Urinary bladder (tissue), 4 donors: Measurements from ENCODE around the gene MYO5B. TPM values are rescaled to one million over a fixed set of nuclear protein-coding genes. Genes with fewer than 3 reads are reported as not detected.

Experiments
- DNase-seq: peaks from one replicate; pipeline ENCODE4 v3.0.0-alpha.2; 2015; ENCODE audit errors: extremely low spot score
- H3K27ac ChIP-seq: one replicate; pipeline ENCODE4 v1.5.1; 2013; ENCODE audit warnings: low read depth, mild to moderate bottlenecking, moderate library complexity
- H3K36me3 ChIP-seq: one replicate; pipeline ENCODE4 v1.6.1; 2013; ENCODE audit warnings: mild to moderate bottlenecking, moderate library complexity; ENCODE audit not compliant: insufficient read depth
- H3K4me1 ChIP-seq: one replicate; pipeline ENCODE4 v1.6.1; 2013; ENCODE audit warnings: mild to moderate bottlenecking, moderate library complexity; ENCODE audit not compliant: insufficient read depth
- H3K4me3 ChIP-seq: one replicate; pipeline ENCODE4 v1.5.1; 2013; ENCODE audit warnings: low read depth, low read length
- WGBS: extraction: QIAGEN DNeasy Blood & Tissue Kit; methylation state at CpG from one replicate; pipeline ENCODE4 v1.1.7; 2013; 5-methylcytosine and 5-hydroxymethylcytosine counted together
- polyA plus RNA-seq: library from polyadenylated mRNA; stranded (reverse); fragments of 200-250 nt; gene quantifications from one replicate; pipeline ENCODE4 v1.2.3, GENCODE V29; 2013
- total RNA-seq: library from RNA; depleted of rRNA; stranded (reverse); fragments of >200 nt; gene quantifications from one replicate; pipeline ENCODE4 v1.2.3, GENCODE V29; 2014
- donor health status: healthy with polysubstance abuse.
- donor health status: healthy.

MYO5B gene
- total and polyA plus RNA-seq, 2 donors = 2.7 to 8.8 TPM

- Histone ChIP-seq H3K27ac (no peak overlapping the region), H3K4me3 (no peak overlapping the region), H3K4me1 (no peaks in the 10 kb centered on the region), H3K36me3 (no peaks in the 10 kb centered on the region)
- DNase-seq = peak; percentile 6
- WGBS = 55% methylated on average over 4 of the region's 4 CpGs
These were observed 183.0 kb downstream of the MYO5B start for GRCh38 chr18:50011813-50012435.

- DNase-seq = no peak
- no peaks in the 10 kb centered on the region for H3K4me1 ChIP-seq
- 94% methylated on average over 3 of the region's 3 CpGs for WGBS
- H3K36me3 ChIP-seq = no peaks in the 10 kb centered on the region
- no peak overlapping the region for H3K4me3 ChIP-seq
- no peak overlapping the region for H3K27ac ChIP-seq
These were observed 185.1 kb downstream of the MYO5B start for GRCh38 chr18:50009773-50010335.

- no peaks in the 10 kb centered on the region for H3K4me1 ChIP-seq
- H3K36me3 ChIP-seq = no peaks in the 10 kb centered on the region
- DNase-seq = no peak
- H3K4me3 ChIP-seq = no peak overlapping the region
- WGBS = 70% methylated on average over 3 of the region's 3 CpGs
- no peak overlapping the region for H3K27ac ChIP-seq
These were observed 186.6 kb downstream of the MYO5B start for GRCh38 chr18:50008306-50008705.

GRCh38 chr18:50006470-50007046 lies 188.4 kb downstream of the MYO5B start:
- H3K36me3 ChIP-seq = no peaks in the 10 kb centered on the region
- 82% methylated on average over 2 of the region's 2 CpGs for WGBS
- no peak overlapping the region for H3K4me3 ChIP-seq
- no peak for DNase-seq
- no peak overlapping the region for H3K27ac ChIP-seq
- H3K4me1 ChIP-seq = no peaks in the 10 kb centered on the region

- no peak for DNase-seq
- H3K27ac ChIP-seq = no peak overlapping the region
- H3K4me1 ChIP-seq = no peaks in the 10 kb centered on the region
- no peaks in the 10 kb centered on the region for H3K36me3 ChIP-seq
- H3K4me3 ChIP-seq = no peak overlapping the region
- 81% methylated on average over 4 of the region's 4 CpGs for WGBS
These were observed 190.9 kb downstream of the MYO5B start for GRCh38 chr18:50004013-50004412.

- no peak overlapping the region for H3K27ac ChIP-seq
- H3K4me3 ChIP-seq = no peak overlapping the region
- no peaks in the 10 kb centered on the region for H3K4me1 ChIP-seq
- H3K36me3 ChIP-seq = no peaks in the 10 kb centered on the region
- DNase-seq = no peak
- WGBS = 87% methylated on average over 2 of the region's 2 CpGs
These were observed 192.2 kb downstream of the MYO5B start for GRCh38 chr18:50002781-50003180.

GRCh38 chr18:50000227-50000626 lies 194.7 kb downstream of the MYO5B start:
- Histone ChIP-seq H3K4me3 (no peak overlapping the region), H3K36me3 (no peaks in the 10 kb centered on the region), H3K27ac (no peak overlapping the region), H3K4me1 (no peaks in the 10 kb centered on the region)
- 76% methylated on average over 5 of the region's 5 CpGs for WGBS
- DNase-seq = no peak

- DNase-seq = no peak
- no peak overlapping the region for H3K4me3 ChIP-seq
- whole genome bisulfite sequencing = 89% methylated on average over 6 of the region's 6 CpGs
These were observed 195.8 kb downstream of the MYO5B start for GRCh38 chr18:49999128-49999527.

GRCh38 chr18:49997558-49997957 lies 197.4 kb downstream of the MYO5B start:
- DNase-seq = no peak
- no peak overlapping the region for H3K27ac ChIP-seq
- WGBS = 77% methylated on average over 6 of the region's 6 CpGs
- no peak overlapping the region for H3K4me3 ChIP-seq
- no peaks in the 10 kb centered on the region for H3K4me1 ChIP-seq
- no peaks in the 10 kb centered on the region for H3K36me3 ChIP-seq

More at GRCh38 chr18:49999128-49999527, 195.8 kb downstream of the MYO5B start:
- Histone ChIP-seq H3K27ac (no peak overlapping the region), H3K4me1 (no peaks in the 10 kb centered on the region), H3K36me3 (no peaks in the 10 kb centered on the region)

- H3K27ac ChIP-seq = no peak overlapping the region
- WGBS = 82% methylated on average over 4 of the region's 4 CpGs
- no peaks in the 10 kb centered on the region for H3K4me1 ChIP-seq
- H3K4me3 ChIP-seq = no peak overlapping the region
- no peaks in the 10 kb centered on the region for H3K36me3 ChIP-seq
- no peak for DNase-seq
These were observed 200.5 kb downstream of the MYO5B start for GRCh38 chr18:49994410-49994809.

- Histone ChIP-seq H3K4me1 (no peaks in the 10 kb centered on the region), H3K4me3 (no peak overlapping the region), H3K27ac (no peak overlapping the region), H3K36me3 (no peaks in the 10 kb centered on the region)
- DNase-seq = no peak
- WGBS = 89% methylated on average over 6 of the region's 6 CpGs
These were observed 201.6 kb downstream of the MYO5B start for GRCh38 chr18:49993299-49993698.

- 32% methylated on average over 2 of the region's 2 CpGs for WGBS
- H3K4me1 ChIP-seq = no peaks in the 10 kb centered on the region
- H3K27ac ChIP-seq = no peak overlapping the region
- H3K4me3 ChIP-seq = no peak overlapping the region
- DNase-seq = no peak
- H3K36me3 ChIP-seq = no peaks in the 10 kb centered on the region
These were observed 206.2 kb downstream of the MYO5B start for GRCh38 chr18:49988733-49989132.

GRCh38 chr18:49988101-49988500 lies 206.8 kb downstream of the MYO5B start:
- no peak for DNase-seq
- no peak overlapping the region for H3K4me3 ChIP-seq
- WGBS = 83% methylated on average over 5 of the region's 5 CpGs

GRCh38 chr18:49985236-49985635 lies 209.7 kb downstream of the MYO5B start:
- WGBS = 76% methylated on average over 3 of the region's 3 CpGs
- Histone ChIP-seq H3K4me3 (no peak overlapping the region), H3K36me3 (no peaks in the 10 kb centered on the region)

More at GRCh38 chr18:49988101-49988500, 206.8 kb downstream of the MYO5B start:
- Histone ChIP-seq H3K36me3 (no peaks in the 10 kb centered on the region), H3K4me1 (no peaks in the 10 kb centered on the region), H3K27ac (no peak overlapping the region)

More at GRCh38 chr18:49985236-49985635, 209.7 kb downstream of the MYO5B start:
- DNase-seq = no peak
- Histone ChIP-seq H3K4me1 (no peaks in the 10 kb centered on the region), H3K27ac (no peak overlapping the region)
